Measurements from ENCODE around the gene ARF5.

The ARF5 gene

DNA sequence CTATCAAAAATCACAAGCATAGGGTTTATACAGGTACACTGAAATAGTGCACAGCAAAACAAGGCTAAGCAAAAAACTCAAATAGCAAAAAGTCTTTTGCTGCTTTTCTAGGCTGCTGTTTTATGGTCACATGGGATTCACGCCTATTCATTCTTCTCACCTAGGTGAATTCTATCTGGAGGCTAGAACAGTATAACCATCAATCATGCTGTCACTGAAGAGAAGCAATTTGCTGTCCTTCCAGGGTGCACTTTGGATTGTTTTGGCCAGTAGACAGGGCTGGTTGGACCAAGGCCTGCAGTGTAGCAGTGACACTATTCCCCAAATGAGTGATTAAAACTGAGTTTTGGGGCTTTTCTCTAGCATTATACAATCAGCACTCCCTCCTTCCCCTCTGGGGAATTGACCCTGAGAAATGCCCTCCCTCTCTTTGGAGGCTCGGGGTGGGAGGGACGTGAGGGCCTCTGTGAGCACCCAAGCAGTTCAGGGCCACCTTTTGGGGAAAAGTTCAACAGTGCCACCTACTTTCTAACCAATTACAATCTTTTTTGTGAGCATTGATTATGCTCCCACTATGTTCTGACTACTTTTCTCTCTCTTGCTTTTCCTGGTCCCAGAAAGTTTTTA, 47.6 kb downstream of the ARF5 start:
- no peak for DNase-seq (ENCODE audit: low read depth, low spot score)

DNA sequence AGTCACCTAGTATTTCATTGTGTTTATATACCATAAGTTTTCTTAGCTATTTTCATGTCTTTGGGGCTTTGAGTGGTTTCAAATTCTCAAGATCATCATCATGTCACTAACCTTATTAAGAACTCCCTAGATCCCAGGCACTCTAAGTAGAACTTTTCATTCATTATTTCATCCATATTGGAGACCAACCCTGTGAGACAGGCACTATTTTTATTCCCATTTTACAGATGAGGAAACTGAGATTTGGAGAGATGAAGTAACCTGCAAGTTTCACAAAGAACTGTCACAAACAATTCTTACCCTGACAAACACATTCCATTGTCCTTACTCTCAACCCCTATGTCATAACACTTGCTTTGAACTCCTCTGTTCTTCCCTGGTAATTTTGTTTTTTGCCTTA, 50.0 kb downstream of the ARF5 start:
- no peak for DNase-seq (ENCODE audit: low read depth, low spot score)
